NCI-H1694 treated with DMSO at 0.1 percent for 48 hours (cell line): ENCODE data around the gene NT5C2.
A peak's percentile ranks its signal among the peaks of the same experiment; 100 is the strongest.
"Not testable (repeated sequence)": the region's sequence is repeated elsewhere in the genome, so short reads cannot be mapped to it uniquely, and the experiment has no call there.

ENCODE experiments used
- DNase-seq: peaks from one replicate; lab custom pipeline; 2025; lab: John Stamatoyannopoulos, UW

The NT5C2 gene

GRCh38 chr10:103083977-103084320 is 109.1 kb downstream of the NT5C2 start:
- DNase-seq, result no peak

- DNase-seq, result no peak
Observed at GRCh38 chr10:103083266-103083976, 109.7 kb downstream of the NT5C2 start.

GRCh38 chr10:103082683-103083082 is 110.4 kb downstream of the NT5C2 start:
- no peak for DNase-seq

GRCh38 chr10:103080891-103081581 is 112.0 kb downstream of the NT5C2 start:
- no peak for DNase-seq

GRCh38 chr10:103079946-103080345 is 113.1 kb downstream of the NT5C2 start:
- DNase-seq, result no peak

- no peak for DNase-seq
Observed at GRCh38 chr10:103079100-103079499, 114.0 kb downstream of the NT5C2 start.

GRCh38 chr10:103078676-103079075 is 114.4 kb downstream of the NT5C2 start:
- DNase-seq, result no peak

GRCh38 chr10:103078309-103078615 is 114.8 kb downstream of the NT5C2 start:
- no peak for DNase-seq

- no peak for DNase-seq
Observed at GRCh38 chr10:103077491-103078308, 115.4 kb downstream of the NT5C2 start.

- DNase-seq, result no peak
Observed at GRCh38 chr10:103077020-103077419, 116.1 kb downstream of the NT5C2 start.

- no peak for DNase-seq
Observed at GRCh38 chr10:103072891-103073290, 120.2 kb downstream of the NT5C2 start.

- no peak for DNase-seq
Observed at GRCh38 chr10:103072276-103072675, 120.8 kb downstream of the NT5C2 start.

- peak; percentile 13 for DNase-seq
Observed at GRCh38 chr10:103069453-103070331, 123.4 kb downstream of the NT5C2 start.

- no peak for DNase-seq
Observed at GRCh38 chr10:103067956-103068355, 125.1 kb downstream of the NT5C2 start.

GRCh38 chr10:103067484-103067883 is 125.6 kb downstream of the NT5C2 start:
- no peak for DNase-seq

- not testable (repeated sequence) for DNase-seq
Observed at GRCh38 chr10:103067099-103067477, 126.0 kb downstream of the NT5C2 start.

- no peak for DNase-seq
Observed at GRCh38 chr10:103066141-103067098, 126.7 kb downstream of the NT5C2 start.

GRCh38 chr10:103064956-103065355 is 128.1 kb downstream of the NT5C2 start:
- DNase-seq, result no peak

GRCh38 chr10:103062854-103063590 is 130.1 kb downstream of the NT5C2 start:
- DNase-seq, result no peak

GRCh38 chr10:103060575-103060974 is 132.5 kb downstream of the NT5C2 start:
- no peak for DNase-seq
